GM21360 (cell line): ENCODE results near the gene KCNQ1.
"Not testable (repeated sequence)": the region's sequence is repeated elsewhere in the genome, so short reads cannot be mapped to it uniquely, and the experiment has no call there.

Experiments used
- ATAC-seq: cut with Tn5 transposase; IDR thresholded peaks from one replicate; pipeline ENCODE4 v1.9.1; 2021; ENCODE audit warnings: mild to moderate bottlenecking, moderate library complexity; ENCODE audit not compliant: unreplicated experiment

KCNQ1 gene

DNA sequence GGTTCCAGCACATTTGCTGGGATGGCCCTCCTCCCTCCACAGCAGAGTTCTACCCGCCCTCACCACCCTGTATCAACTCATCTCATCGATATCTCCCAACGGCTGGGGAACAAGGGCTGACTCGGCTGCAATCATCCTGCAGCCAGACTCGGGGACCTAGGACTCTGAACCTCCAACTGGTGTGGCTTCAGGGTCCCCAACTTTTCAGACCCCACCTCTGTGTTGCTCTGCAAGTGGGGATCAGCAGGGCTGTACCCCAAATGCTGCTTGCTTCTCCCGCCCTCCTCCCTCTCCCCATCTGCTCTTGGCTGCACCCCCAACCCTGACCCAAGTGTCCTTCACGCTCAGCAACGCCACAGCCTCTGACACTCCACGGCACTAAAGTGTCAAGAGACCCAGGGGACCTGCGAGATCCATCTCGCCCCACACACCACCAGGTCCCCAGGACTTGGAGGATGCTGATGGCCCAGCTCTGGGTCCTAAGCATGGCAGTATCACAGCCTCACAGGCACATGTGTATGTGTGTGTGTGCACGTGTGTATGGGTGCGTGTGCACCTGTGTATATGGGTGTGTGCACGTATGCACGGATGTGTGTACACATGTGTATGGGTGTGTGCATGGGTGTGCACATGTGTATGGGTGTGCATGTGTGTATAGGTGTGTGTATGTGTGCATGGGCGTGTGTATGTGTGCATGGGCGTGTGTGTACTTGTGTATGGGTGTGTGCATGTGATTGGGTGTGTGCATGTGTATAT lies 26.4 kb downstream of the KCNQ1 start:
- ATAC-seq, result no peak

DNA sequence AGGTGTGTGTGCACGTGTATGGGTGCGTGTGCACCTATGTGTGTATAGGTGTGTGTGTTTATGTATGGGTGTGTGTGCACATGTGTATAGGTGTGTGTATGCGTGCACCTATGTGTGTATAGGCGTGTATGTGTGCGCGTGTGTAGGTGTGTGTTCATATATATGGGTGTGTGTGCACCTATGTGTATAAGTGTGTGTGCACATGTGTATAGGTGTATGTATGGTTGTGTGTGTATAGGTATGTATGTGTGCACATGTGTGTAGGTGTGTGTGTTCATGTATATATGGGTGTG lies 26.9 kb downstream of the KCNQ1 start:
- no peak for ATAC-seq

DNA sequence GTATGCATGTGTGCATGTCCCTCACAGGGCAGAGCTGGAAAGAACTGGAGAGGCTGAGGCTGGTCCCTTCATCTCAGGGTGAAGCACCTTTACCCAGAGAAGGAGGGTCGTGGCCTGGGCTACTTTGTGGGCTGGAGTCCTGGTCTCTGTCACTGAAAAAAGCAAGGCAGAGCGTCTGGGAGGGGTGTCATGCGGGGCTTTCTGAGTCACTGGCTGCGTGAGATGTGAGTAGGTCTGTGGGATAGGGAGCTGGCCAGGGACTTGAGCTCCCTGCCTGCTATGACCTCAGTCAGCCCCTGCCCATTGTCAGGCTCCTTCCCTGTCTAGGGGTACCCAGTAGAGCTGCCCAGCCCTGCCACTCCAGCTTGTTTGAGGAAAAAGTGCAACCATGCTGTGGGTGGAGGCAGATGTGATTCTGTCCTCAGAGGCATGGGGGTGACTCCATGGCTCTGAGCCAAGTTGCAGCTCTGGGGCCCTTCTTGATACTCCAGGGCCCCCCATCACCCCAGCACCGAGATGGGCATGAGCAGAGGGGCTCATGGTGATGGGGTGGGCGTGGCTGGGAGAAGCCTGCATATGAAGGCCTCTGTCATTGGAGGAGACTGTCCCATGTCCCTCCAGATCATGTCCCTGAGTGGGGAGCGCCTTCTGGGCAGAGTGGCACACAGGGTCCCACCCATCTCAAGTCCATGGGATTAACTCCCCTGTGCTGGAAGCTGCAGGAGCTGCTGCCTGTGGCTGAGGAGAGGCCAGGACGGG lies 27.8 kb downstream of the KCNQ1 start:
- no peak for ATAC-seq

DNA sequence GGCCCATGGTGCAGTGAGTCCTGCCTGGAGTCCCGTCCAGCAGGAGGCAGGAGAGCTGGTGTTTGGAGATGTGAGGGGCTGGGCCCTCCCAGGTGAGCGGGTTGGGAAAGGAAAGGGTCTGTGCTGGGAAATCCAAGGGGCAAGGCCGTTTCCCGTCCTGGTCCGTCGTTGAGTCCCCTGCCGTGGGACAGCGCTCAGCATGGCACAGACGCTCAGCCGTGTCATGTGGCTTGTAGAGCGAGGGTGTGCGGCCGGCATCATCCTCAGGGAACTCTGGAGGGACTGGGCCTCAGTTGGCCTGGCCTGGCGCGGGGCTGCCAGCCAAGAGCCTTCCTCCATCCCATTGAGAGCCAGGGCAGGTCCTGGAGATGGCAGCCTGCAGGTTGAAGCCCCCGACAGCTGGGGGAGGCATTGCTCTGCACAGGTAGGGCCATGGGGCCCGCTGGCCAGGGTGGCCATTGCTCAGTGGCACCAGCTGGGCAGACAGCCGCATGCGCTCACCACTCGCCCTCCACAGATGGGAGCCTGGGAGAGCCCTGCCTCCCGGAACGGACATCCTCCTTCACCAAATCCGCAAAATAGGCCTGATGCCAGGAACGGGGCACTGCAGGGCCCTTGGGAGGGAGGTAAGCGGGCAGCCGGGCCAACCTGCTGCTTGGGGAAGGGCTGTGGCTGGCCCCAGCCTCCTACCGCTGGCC lies 28.7 kb downstream of the KCNQ1 start:
- ATAC-seq, result no peak

DNA sequence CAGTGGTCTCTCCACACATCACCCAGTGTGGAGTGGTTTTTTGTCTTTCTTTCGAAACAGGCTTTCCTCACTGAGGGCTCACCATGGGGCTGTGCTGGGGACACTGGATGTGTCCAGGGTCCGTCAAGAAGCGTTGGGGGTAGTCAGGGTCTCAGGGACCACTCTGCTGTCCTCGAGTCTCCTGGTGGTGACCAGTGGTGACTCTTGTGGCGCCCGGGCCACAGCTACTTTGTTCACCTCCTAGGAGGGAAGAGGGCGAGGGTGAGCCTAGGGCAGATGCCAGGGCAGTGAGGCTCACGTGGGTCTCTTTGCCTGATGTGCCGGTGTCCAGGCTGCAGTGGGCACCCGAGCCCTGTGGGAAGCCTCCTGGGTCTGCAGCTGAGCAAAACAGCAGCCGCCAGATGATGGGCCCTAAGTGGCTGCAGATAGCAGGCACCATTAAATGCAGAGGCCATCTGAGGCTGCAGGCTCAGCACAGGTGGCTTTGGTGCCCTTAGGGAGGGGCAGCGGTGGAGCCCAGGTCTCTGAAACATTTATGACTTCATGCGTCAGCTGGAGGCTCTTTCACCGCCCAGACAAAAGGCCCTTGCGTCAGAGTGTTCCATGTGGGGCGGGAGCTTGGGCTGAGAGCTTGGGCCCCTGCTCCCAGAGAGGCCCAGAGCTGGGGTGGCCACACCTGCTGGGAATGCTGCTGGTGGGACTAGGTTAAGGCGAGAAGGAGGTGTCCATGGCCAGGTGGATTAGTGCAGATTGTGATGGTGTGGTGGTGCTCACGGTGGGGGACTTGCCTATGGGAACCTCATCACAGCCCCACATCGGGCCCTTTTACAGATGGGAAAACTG lies 29.5 kb downstream of the KCNQ1 start:
- ATAC-seq, result no peak

DNA sequence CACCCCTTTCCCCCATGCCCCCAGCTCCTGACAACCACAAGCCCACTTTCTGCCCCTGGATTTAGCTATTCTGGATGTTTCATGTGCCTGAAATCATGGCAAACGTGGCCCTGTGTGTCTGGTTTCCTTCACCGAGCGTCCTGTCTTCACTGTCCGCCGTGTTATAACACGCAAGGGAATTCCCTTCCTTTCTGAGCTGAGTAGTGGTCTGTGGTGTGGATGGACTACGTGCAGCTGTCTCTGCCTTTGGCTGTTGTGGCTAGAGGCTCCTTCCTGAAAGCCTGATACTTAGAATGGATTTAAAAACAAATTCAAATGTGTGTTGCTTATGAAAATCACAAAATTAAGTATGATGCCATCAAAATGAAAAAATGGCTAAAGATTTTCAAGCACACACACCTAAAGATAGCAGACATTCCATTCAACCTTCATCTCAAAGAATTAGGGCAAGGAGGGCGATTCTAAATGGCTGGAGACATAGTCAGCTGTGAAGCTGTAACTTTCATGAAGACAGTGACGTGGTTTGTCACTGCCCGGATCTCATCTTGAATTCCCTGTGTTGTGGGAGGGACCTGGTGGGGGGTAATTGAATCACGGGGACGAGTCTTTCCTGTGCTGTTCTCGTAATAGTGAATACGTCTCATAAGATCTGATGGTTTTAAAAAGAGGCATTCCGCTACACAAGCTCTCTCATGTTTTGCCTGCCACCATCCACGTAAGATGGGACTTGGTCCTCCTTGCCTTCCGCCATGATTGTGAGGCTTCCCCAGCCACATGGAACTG lies 30.5 kb downstream of the KCNQ1 start:
- ATAC-seq, result no peak

DNA sequence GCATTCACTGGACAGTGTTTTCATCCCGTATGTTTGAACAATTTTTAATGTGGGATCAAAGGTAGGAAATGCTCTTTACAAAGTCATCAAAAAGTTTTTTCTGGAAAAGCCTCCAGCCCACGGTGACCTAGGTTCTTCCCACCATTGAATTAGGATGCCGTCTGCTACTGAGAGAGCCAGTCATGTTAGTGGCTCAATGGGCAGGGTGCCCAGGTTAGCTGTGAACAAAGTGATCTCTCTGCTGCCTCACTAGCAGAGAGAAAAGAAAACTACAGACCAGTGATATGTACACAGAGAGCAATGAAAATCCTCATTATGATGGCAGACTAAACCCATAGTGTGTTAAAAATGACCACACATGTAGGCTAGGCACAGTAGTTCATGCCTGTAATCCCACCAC lies 32.4 kb downstream of the KCNQ1 start:
- no peak for ATAC-seq

DNA sequence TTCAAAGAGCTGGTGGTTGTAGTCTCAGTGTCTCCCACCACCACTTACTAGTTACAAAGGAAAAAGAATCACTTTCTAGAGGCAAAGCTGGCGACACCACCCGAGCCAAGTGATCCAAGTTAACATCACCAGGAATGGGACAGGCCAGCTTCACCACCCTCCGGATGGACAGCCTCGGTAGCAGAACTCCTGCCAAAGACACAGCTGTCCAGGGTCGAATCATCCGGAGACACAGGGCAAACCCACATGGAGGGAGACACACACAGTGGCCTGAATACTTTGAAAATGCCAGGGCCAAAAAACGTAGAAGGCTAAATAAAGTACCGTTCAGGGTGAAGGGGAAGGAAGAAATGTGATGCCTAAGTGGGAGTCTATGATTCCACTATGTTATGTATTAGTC lies 33.1 kb downstream of the KCNQ1 start:
- ATAC-seq, result no peak

DNA sequence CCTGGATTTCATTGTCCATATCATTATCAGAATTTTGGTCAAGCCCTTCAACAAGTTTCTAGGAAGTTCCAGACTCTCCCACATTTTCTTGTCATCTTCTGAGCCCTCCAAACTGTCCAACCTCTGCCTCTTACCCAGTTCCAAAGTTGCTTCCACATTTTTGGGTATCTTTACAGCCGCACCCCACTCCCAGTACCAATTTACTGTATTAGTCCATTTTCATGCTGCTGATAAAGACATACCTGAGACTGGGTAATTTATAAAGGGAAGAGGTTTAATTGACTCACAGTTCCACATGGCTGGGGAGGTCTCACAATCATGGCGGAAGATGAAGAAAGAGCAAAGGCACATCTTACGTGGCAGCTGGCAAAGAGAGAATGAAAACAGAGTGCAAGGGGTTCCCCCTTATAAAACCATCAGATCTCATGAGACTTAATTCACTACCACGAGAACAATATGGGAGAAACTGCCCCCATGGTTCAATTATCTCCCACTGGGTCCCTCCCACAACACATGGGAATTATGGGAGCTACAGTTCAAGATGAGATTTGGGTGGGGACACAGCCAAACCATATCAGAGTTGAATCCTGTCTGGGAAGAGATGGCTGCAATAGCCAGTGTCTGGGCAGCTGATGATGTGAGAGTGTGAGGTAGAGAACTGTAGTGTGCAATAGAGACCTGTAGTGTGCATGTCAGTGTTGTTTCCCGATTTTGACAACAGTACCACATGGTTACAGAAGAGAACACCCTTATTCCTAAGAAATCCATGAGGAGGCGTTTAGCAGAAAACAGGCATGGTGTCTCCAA lies 35.5 kb downstream of the KCNQ1 start:
- ATAC-seq, result not testable (repeated sequence)

DNA sequence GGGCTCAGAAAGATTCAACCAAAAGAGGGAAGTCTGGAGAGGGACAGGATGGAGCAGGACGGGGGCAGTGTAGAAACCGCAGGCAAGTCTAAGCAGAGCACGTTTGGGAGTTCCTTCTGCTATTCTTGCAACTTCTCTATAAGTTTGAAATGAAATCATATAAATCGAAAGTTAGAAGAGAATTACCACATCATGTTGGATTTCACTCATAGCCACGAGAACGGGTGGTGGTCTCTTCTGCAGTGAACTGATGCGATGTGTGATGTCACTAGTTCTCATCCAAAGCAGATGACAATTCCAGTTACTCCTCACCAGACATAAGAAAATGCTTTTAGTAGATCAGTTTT lies 36.0 kb downstream of the KCNQ1 start:
- ATAC-seq, result no peak

DNA sequence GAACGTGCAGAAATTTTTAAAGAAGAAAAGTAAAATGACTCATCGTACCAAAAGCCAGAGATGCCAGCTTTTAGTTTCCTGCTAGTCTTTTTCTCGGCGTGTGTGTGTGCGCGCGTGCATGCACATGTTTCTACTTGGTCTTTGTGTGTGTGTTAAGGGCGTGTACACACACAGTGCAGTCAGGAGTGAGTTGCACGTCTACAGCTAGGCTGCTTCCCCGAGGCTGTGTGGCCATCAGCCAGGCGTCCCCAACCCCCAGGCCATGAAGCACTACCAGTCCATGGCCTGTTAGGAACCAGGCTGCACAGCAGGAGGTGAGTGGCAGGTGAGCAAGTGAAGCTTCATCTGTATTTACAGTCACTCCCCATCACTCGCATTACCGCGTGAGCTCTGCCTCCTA lies 36.4 kb downstream of the KCNQ1 start:
- ATAC-seq, result no peak

DNA sequence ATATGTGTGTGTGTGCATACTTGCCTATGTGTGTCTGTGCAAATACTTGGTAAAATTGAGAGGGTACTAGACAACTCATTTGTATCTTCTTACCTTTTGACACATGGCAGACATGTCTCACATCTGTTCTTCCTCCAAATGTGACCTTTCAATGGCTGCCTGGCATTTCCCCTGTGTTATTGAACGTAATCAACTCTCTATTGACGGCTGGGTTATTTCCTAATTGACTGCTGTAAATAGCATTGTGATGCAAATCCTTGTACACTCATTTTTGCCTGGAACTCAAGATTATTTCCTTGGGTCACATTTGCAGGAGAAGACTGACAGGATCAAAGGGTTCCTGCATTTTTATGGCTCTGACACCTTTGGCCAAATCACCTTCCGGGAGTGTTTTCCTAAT lies 37.4 kb downstream of the KCNQ1 start:
- no peak for ATAC-seq

DNA sequence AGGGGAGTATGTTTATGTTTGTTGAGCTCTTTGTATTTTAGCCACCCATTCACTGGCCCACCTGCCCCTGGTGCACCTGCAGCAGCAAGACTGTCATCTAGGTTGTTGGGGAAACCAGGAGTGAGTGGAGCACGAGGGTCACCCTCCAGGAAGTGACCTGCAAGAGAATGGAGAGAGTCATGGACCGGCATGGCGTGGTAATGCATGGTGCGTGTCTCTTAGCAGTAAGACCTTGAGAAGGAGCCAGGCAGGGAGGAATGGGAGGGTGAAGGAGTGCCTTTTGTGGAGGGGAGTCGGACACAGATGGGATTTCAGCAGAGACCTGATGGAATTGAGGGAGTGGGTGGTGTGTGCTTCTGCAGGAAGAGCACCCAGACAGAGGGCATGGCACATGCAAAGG lies 37.9 kb downstream of the KCNQ1 start:
- ATAC-seq, result no peak

DNA sequence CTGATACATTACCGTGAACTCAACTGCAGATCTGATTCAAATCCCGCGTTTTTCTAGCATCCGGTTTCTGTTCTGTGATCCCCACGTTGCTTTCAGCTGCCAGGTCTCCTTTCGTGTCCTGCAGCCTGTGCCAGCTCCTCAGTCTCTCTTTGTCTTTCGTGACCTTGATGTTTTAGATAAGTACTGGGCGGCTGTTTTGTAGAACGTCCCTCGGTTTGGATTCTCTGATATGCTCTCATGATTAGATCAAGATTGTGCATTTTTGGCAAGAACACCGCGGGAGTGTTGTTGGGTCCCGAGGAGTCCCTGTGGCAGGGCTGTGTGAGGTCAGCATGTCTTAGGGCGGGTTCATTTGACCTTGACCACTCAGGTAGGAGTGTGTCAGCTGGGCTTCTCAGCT lies 38.6 kb downstream of the KCNQ1 start:
- no peak for ATAC-seq

DNA sequence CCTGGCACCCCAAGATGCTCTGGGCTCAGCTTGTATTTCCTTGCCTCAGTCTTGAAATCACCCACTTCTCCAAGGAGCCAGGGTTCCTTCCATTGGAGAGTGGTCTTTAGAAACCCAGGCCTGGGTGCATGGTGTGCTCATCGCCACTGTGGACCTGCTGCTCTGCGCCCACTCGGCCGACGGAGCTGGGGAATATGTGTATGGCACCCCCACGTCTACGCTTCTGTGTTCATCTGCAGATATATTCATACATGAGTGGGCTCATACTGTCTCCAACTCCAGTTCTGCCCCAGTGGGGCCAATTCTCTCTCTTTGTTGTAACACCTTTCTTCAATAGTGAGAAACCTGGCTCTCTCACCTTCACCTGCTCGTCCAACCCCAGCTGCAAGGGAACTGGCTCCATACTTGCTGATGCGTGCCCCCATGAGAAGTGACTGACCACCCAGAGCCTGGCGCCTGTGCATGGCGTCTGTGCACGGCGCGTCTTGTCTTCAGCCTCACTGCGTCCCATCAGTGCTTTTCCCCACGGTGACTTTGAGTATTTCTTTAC lies 39.8 kb downstream of the KCNQ1 start:
- ATAC-seq, result no peak

DNA sequence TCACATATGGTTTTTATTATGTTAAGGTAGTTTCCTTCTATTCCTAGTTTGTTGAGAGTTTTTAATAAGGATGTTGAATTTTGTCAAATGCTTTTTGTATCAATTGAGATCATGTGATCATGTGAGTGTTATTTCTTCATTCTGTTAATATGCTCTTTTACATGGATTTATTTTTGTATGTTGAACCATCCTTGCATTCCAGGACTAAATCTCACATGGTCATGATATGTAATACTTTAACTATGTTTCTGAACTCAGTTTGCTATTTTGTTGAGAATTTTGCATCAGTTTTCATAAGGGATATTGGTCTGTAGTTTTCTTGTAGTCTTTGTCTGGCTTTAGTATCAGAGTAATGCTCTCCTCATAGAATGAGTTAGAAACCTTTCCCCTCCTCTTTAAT lies 43.2 kb downstream of the KCNQ1 start:
- no peak for ATAC-seq

DNA sequence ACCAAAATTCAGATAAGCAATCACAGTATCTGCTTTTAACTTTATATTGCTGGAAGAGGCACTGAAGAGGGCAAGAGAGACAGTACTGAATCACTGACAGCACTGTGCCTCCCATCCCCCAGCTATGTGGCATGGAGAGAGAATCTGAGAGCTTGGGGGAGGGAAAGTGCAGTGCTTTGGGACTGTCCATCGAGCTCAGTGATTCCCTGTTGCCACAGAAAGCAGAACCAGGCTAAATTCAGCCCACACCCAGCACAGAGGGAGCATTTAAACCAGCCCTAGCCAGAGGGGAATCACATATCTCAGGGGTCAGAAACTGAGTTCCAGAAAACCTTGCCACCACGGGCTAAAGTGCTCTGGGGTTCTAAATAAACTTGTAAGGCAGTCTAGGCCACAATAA lies 44.3 kb downstream of the KCNQ1 start:
- no peak for ATAC-seq

DNA sequence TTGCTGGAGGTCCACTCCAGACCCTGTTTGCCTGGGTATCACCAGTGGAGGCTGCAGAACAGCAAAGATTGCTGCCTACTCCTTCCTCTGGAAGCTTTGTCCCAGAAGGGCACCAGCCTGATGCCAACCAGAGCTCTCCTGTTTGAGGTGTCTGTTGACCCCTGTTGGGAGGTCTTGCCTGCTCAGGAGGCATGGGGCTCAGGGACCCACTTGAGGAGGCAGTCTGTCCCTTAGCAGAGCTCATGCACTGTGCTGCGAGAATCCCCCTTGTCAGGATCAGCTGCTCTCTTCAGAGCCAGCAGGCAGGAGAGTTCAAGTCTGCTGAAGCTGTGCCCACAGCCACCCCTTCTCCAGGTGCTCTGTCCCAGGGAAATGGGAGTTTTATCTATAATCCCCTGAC lies 53.1 kb downstream of the KCNQ1 start:
- not testable (repeated sequence) for ATAC-seq

DNA sequence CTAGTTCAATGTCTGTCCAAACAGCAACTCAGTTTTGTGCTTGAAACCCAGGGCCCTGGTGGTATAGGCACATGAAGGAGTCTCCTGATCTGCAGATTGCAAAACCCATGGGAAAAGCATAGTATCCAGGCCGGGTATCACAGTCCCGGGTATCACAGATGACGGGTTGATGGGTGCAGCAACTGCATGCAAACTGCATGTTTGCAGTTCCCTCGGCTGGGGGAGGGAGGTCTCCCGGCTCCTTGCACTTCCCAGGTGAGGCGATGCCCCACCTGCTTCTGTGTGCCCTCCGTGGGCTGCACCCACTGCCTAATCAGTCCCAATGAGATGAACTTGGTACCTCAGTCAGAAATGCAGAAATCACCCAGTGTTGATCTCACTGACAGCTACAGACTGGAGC lies 53.9 kb downstream of the KCNQ1 start:
- ATAC-seq, result no peak
